RWPE2 (cell line): ENCODE data around the gene RFX6.
A peak's percentile ranks its signal among the peaks of the same experiment; 100 is the strongest.
"Not testable (repeated sequence)": the region's sequence is repeated elsewhere in the genome, so short reads cannot be mapped to it uniquely, and the experiment has no call there.

ENCODE experiments used
- ATAC-seq: fragments of 200-7000 bp; cut with Tn5 transposase; 3 replicates; pipeline ENCODE4 v1.9.1; 2021; ENCODE audit warnings: low read depth
- DNase-seq: peaks from one replicate; pipeline ENCODE4 v3.0.0-alpha.2; 2020; ENCODE audit warnings: low spot score
- H3K27ac ChIP-seq: fragments of 450-650 bp; 2 replicates; pipeline ENCODE4 v1.5.1; 2017; ENCODE audit warnings: mild to moderate bottlenecking; ENCODE audit not compliant: poor library complexity, severe bottlenecking
- H3K27me3 ChIP-seq: fragments of 250-450 bp; sonication (Bioruptor Pico); 2 replicates; pipeline ENCODE4 v1.5.1; 2021; ENCODE audit warnings: mild to moderate bottlenecking, moderate library complexity; ENCODE audit not compliant: insufficient read depth, poor library complexity, severe bottlenecking
- H3K36me3 ChIP-seq: fragments of 250-450 bp; sonication (Bioruptor Pico); 2 replicates; pipeline ENCODE4 v1.5.1; 2020; ENCODE audit warnings: low read depth, mild to moderate bottlenecking, moderate library complexity
- H3K4me1 ChIP-seq: fragments of 250-450 bp; sonication (Bioruptor Pico); 2 replicates; pipeline ENCODE4 v1.5.1; 2021; ENCODE audit warnings: mild to moderate bottlenecking, moderate library complexity; ENCODE audit not compliant: insufficient read depth, poor library complexity, severe bottlenecking
- H3K4me3 ChIP-seq: fragments of 250-450 bp; sonication (Bioruptor Pico); 2 replicates; pipeline ENCODE4 v1.5.1; 2021; ENCODE audit warnings: mild to moderate bottlenecking, moderate library complexity; ENCODE audit not compliant: severe bottlenecking
- H3K9me3 ChIP-seq: fragments of 250-450 bp; sonication (Bioruptor Pico); 2 replicates; pipeline ENCODE4 v1.5.1; 2021; ENCODE audit warnings: mild to moderate bottlenecking, moderate library complexity; ENCODE audit not compliant: severe bottlenecking
- CTCF ChIP-seq: fragments of 450-650 bp; IDR thresholded peaks from one replicate; pipeline ENCODE4 v1.5.1; 2017; ENCODE audit warnings: mild to moderate bottlenecking, moderate library complexity; ENCODE audit not compliant: poor library complexity, severe bottlenecking

Gene RFX6, protein sequence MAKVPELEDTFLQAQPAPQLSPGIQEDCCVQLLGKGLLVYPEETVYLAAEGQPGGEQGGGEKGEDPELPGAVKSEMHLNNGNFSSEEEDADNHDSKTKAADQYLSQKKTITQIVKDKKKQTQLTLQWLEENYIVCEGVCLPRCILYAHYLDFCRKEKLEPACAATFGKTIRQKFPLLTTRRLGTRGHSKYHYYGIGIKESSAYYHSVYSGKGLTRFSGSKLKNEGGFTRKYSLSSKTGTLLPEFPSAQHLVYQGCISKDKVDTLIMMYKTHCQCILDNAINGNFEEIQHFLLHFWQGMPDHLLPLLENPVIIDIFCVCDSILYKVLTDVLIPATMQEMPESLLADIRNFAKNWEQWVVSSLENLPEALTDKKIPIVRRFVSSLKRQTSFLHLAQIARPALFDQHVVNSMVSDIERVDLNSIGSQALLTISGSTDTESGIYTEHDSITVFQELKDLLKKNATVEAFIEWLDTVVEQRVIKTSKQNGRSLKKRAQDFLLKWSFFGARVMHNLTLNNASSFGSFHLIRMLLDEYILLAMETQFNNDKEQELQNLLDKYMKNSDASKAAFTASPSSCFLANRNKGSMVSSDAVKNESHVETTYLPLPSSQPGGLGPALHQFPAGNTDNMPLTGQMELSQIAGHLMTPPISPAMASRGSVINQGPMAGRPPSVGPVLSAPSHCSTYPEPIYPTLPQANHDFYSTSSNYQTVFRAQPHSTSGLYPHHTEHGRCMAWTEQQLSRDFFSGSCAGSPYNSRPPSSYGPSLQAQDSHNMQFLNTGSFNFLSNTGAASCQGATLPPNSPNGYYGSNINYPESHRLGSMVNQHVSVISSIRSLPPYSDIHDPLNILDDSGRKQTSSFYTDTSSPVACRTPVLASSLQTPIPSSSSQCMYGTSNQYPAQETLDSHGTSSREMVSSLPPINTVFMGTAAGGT

GRCh38 chr6:116876635-116877611 lies at the start of gene RFX6:
Gene RFX6 (plus strand): TSS chr6:116877242. CDS start chr6:116877276, 34 bp downstream.
- no peaks in the 10 kb centered on the region for H3K4me1 ChIP-seq
- H3K9me3 ChIP-seq = no peaks in the 10 kb centered on the region
- H3K4me3 ChIP-seq = peak within 1 kb of the TSS; percentile 9
- DNase-seq (no peak), ATAC-seq (peak; percentile 64)
- TF ChIP-seq CTCF = no peak
- peaks cover 68% of the 10 kb centered on the region for H3K27me3 ChIP-seq
- no peaks in the 10 kb centered on the region for H3K36me3 ChIP-seq
- H3K27ac ChIP-seq = no peak within 1 kb of the TSS

DNA sequence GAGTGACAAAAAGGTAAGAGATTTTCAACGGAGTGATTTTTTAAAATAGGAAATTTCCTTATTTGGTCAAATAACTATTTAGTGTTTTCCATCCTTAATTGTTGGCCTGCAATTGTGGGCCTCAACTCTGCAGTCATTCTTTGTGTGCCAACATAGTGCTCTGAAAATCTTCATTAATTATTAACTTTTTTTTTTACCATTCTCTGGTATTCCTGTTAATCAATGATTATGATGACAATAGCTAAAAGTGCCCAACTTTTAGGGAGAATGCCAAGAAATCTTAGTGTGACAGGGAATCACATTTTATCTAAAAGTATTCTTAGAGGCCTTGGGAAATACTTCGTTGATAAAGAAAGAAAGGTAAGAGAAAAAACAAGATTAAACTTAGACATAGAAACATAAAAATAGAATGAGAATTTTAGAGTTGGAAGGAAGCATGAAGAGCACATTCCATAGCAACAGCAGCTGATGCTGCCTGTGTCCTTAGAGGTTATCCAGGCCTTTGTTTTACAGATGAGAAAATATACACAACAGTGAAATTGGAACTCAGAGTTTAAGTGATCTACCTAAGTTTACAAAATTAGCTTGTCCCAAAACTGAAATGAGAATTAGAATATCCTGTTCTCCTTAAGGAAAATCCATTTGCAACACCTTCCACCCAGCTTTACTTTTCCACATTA lies 49.3 kb upstream of the RFX6 start:
- H3K9me3 ChIP-seq = no peaks in the 10 kb centered on the region
- H3K4me1 ChIP-seq = no peaks in the 10 kb centered on the region
- DNase-seq = no peak
- TF ChIP-seq CTCF = no peak
- H3K27me3 ChIP-seq = peaks cover 4% of the 10 kb centered on the region
- no peak overlapping the region for H3K27ac ChIP-seq
- ATAC-seq = no peak
- H3K4me3 ChIP-seq = no peak overlapping the region
- no peaks in the 10 kb centered on the region for H3K36me3 ChIP-seq

- no peak for ATAC-seq
- no peak for DNase-seq
- Histone ChIP-seq H3K27me3 (peaks cover 4% of the 10 kb centered on the region), H3K4me3 (no peak within 1 kb of the TSS), H3K9me3 (no peaks in the 10 kb centered on the region), H3K4me1 (no peaks in the 10 kb centered on the region), H3K27ac (no peak within 1 kb of the TSS), H3K36me3 (no peaks in the 10 kb centered on the region)
- no peak for TF ChIP-seq CTCF
These were observed 48.1 kb upstream of the RFX6 start, which contains the start of gene GPRC6A for GRCh38 chr6:116828983-116829382. Gene GPRC6A (minus strand): TSS chr6:116829083. CDS start chr6:116829013, 70 bp downstream.

DNA sequence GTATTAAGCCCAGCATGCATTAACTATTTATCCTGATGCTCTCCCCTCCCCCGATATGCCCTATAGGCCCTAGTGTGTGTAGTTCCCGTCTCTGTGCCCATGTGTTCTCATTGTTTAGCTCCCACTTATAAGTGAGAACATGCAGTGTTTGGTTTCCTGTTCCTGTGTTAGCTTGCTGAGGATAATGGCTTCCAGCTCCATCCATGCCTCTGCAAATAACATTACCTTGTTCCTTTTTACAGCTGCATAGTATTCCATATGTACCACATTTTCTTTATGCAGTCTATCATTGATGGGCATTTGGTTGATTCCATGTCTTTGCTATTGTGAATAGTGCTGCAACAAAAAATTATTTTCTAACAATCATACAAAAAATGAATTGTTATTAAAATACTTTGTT lies 42.5 kb upstream of the RFX6 start:
- not testable (repeated sequence) for H3K27me3 ChIP-seq, DNase-seq, ATAC-seq, H3K4me3 ChIP-seq, H3K27ac ChIP-seq, H3K9me3 ChIP-seq, H3K4me1 ChIP-seq, H3K36me3 ChIP-seq
